GM12875 (cell line): Measurements from ENCODE around the gene PIK3R2.

Source experiments
- H3K4me3 ChIP-seq: one replicate; pipeline ENCODE4 v1.5.1; 2011; ENCODE audit warnings: low read depth, low read length, control low read depth
- TF ChIP-seq, protein P1 (sequence below): IDR thresholded peaks from 2 replicates; pipeline ENCODE4 v1.5.1; 2011; ENCODE audit warnings: low read depth, mild to moderate bottlenecking, control low read depth, inconsistent platforms, low read length, moderate library complexity, borderline replicate concordance; ENCODE audit not compliant: insufficient read depth

PIK3R2 gene

DNA sequence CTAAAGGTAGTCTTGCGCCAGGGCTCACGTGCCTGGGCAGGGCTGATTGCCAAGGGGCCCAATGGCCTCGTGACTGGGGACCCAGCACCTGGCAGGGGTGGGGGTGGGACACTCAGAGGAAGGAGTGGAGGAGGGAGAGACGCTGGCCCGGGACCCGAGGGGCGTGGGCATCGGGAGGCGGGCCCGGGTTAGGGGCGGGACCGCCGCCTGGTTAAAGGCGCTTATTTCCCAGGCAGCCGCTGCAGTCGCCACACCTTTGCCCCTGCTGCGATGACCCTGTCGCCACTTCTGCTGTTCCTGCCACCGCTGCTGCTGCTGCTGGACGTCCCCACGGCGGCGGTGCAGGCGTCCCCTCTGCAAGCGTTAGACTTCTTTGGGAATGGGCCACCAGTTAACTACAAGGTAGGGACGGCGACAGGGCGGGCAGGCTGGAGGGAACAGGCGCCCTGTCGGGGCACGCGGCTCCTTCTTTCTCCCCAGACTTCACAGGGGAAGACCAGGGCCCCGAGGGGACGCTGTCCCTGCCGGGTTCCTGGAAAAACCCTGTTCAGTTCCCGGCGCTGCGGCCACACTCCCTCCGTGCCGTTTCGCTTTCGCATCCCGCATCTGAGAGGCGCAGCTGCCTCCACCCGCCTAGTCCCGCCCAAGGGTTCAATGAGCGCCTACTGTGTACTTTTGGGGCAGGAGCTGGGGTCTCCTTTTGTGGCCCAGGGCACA is 20.8 kb downstream of the PIK3R2 start, which contains the start of gene IFI30:
Gene IFI30 (plus strand): TSS at position 242 of the 717 bp plus-strand sequence. CDS start 29 bp downstream, at position 271.
- H3K4me3 ChIP-seq = peak within 1 kb of the TSS; percentile 68
- TF ChIP-seq, protein P1, sequence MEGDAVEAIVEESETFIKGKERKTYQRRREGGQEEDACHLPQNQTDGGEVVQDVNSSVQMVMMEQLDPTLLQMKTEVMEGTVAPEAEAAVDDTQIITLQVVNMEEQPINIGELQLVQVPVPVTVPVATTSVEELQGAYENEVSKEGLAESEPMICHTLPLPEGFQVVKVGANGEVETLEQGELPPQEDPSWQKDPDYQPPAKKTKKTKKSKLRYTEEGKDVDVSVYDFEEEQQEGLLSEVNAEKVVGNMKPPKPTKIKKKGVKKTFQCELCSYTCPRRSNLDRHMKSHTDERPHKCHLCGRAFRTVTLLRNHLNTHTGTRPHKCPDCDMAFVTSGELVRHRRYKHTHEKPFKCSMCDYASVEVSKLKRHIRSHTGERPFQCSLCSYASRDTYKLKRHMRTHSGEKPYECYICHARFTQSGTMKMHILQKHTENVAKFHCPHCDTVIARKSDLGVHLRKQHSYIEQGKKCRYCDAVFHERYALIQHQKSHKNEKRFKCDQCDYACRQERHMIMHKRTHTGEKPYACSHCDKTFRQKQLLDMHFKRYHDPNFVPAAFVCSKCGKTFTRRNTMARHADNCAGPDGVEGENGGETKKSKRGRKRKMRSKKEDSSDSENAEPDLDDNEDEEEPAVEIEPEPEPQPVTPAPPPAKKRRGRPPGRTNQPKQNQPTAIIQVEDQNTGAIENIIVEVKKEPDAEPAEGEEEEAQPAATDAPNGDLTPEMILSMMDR = no peak

DNA sequence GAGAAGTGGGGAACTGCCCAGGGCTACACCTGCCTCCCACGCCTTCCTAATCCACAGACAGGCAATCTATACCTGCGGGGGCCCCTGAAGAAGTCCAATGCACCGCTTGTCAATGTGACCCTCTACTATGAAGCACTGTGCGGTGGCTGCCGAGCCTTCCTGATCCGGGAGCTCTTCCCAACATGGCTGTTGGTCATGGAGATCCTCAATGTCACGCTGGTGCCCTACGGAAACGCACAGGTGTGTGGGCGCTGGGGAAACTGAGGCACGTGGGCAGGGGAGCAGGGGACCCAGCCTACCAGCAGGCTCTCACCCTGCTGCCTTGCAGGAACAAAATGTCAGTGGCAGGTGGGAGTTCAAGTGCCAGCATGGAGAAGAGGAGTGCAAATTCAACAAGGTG is 22.0 kb downstream of the PIK3R2 start:
- peak overlapping the region; percentile 68 for H3K4me3 ChIP-seq
- TF ChIP-seq, protein P1 = no peak

DNA sequence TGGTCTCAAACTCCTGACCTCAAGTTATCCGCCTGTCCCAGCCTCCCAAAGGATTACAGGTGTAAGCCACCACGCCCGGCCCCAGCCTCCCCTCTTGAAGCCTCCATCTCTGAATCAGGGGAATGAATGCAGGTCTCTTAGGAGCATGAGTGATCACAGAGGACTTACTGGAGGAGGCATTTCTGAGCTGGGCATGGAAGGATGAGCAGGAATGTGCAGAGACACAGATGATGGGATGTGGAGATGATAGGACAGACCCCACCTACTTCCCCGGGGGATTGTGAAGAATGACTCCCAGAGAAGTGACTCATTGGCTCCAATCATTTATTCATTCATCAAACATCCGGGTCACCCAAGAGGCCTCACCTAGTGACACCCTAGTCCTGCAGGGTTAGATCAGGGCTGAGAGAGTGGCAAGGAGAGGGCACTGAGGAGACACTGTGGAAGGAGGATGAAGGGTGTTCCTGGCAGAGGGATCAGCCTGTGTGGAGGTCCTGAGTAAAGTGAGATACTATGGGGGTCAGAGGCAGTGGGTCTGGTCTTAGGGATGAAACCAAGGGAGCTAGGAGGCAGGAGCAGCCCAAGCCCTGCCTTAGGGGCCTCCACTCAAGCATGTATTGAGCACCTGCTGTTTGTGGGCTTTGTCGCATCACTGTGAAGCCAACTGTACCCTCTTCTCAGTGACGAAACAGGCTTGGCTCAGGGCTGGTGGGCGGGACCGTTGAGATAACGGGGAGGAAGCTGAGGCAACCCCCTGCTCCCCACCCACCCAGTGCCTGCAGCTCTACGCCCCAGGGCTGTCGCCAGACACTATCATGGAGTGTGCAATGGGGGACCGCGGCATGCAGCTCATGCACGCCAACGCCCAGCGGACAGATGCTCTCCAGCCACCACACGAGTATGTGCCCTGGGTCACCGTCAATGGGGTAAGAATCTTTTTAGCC is 23.7 kb downstream of the PIK3R2 start:
- no peak overlapping the region for H3K4me3 ChIP-seq
- TF ChIP-seq, protein P1 = no peak

DNA sequence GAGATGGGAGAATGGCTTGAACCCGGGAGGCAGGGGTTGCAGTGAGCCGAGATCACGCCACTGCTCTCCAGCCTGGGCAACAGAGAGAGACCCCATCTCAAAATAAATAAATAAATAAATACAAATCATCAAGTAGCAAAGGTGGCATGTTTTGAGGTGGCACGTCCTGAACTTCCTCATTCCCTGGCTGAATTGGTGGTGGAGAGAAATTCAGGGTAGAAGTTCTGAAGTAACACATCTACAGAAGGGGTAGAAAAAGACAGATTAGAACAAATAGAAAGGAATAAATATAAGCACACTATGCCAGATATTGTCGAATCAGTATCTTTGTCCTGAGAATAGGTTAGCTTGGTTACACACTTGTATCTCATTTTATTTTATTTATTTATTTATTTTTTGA is 27.0 kb downstream of the PIK3R2 start:
- no peak overlapping the region for H3K4me3 ChIP-seq

DNA sequence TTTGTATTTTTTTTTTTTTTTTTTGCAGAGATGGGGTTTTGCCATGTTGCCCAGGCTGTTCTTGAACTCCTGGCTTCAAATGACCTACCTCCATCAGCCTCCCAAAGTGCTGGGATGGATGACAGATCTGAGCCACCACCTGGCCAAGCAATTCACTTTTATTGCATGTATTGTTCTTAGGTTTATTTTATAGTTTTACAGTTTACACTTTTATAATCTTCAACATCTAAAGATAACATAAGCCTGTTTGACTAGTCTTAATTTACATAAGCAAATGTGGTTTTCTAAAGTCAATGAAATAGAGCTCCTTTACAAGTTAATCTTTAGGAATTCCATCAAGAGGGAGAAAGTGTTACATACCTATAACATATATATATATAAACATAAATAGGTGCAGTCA is 30.6 kb downstream of the PIK3R2 start:
- TF ChIP-seq, protein P1 = no peak
- H3K4me3 ChIP-seq = no peak overlapping the region

More for the DNA sequence above, 27.0 kb downstream of the PIK3R2 start:
- TF ChIP-seq, protein P1 = no peak

DNA sequence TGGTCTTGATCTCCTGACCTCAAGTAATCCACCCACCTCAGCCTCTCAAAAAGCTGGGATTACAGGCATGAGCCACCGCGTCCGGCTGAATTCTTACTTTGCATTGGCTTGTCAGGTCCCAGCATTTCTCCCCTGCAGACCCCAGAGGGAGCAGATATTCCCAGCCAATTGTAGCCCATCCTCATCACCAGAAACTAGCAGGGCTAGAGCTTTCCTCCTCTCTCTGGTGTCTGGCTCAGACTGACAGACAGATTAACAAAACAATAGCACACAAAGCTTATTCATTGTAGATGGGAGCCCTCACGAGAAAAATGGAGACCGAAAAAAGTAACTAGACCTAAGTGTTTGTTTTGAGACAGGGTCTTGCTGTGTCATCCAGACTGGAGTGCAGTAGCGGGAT is 32.6 kb downstream of the PIK3R2 start:
- TF ChIP-seq, protein P1 = no peak
- H3K4me3 ChIP-seq = no peak overlapping the region

DNA sequence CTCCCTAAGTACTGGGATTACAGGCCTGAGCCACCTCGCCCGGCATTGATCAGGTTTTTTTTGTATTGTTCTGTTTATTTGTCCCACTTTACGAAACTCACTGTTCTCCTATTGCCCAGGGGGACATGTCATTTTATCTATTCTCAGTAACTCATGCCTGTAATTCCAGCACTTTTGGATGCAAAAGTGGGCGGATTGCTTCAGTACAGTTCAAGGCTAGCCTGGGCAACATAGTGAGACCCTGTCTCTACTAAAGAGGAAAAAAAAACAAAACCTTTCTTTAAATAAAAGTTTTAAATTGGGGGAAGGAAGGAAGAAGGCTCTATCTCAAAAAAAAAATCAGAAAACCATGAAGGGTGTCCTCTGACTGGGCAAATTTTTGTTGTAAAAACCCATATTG is 37.3 kb downstream of the PIK3R2 start:
- no peak overlapping the region for H3K4me3 ChIP-seq
- TF ChIP-seq, protein P1 = no peak
